Measurements from ENCODE around the gene AMFR.
"Not testable (repeated sequence)": the region's sequence is repeated elsewhere in the genome, so short reads cannot be mapped to it uniquely, and the experiment has no call there.

Gene AMFR

GRCh38 chr16:56396724-56397123 is 28.6 kb downstream of the AMFR start:
- not testable (repeated sequence) for DNase-seq; H3K27me3 Mint-ChIP-seq; H3K9me3 Mint-ChIP-seq; H3K27ac Mint-ChIP-seq; ATAC-seq (replicated peaks); H3K4me3 Mint-ChIP-seq
- Mint-ChIP-seq H3K4me1 (peaks cover 10 to 20% of the 10 kb centered on the region in 2 donors), H3K36me3 (peaks cover 47 to 65% of the 10 kb centered on the region in 2 donors)

- H3K9me3 Mint-ChIP-seq, result no peaks in the 10 kb centered on the region
- H3K27ac Mint-ChIP-seq, result no peak overlapping the region
- ATAC-seq (replicated peaks) (no peak), DNase-seq (no peak)
- H3K4me1 Mint-ChIP-seq, result peaks cover 5 to 8% of the 10 kb centered on the region in 2 donors
- peaks cover 50 to 59% of the 10 kb centered on the region in 2 donors for H3K36me3 Mint-ChIP-seq
- no peak overlapping the region for H3K4me3 Mint-ChIP-seq
- no peaks in the 10 kb centered on the region for H3K27me3 Mint-ChIP-seq
These were observed 35.8 kb downstream of the AMFR start for GRCh38 chr16:56389554-56389953.

GRCh38 chr16:56388209-56388608 is 37.1 kb downstream of the AMFR start:
- Mint-ChIP-seq H3K27me3 (no peaks in the 10 kb centered on the region), H3K27ac (no peak overlapping the region), H3K36me3 (peaks cover 56 to 62% of the 10 kb centered on the region in 2 donors), H3K4me3 (no peak overlapping the region), H3K4me1 (peaks cover 0 to 12% of the 10 kb centered on the region in 2 donors), H3K9me3 (peaks cover 4 to 5% of the 10 kb centered on the region in 2 donors)
- DNase-seq (no peak), ATAC-seq (replicated peaks) (no peak)

- DNase-seq, result no peak
- Mint-ChIP-seq H3K27me3 (no peaks in the 10 kb centered on the region), H3K36me3 (peaks cover 56 to 63% of the 10 kb centered on the region in 2 donors), H3K27ac (no peak overlapping the region), H3K9me3 (peaks cover 6 to 8% of the 10 kb centered on the region in 2 donors), H3K4me1 (peaks cover 0 to 6% of the 10 kb centered on the region in 2 donors), H3K4me3 (no peak overlapping the region)
- ATAC-seq (replicated peaks), result no peak
These were observed 37.9 kb downstream of the AMFR start for GRCh38 chr16:56387396-56387795.

- Mint-ChIP-seq H3K4me1 (peaks cover 0 to 9% of the 10 kb centered on the region in 2 donors), H3K36me3 (peaks cover 68 to 72% of the 10 kb centered on the region in 2 donors)
These were observed 41.1 kb downstream of the AMFR start for GRCh38 chr16:56384074-56384721.

GRCh38 chr16:56382901-56383355 is 42.4 kb downstream of the AMFR start:
- H3K36me3 Mint-ChIP-seq, result peaks cover 81% of the 10 kb centered on the region in 2 donors
- DNase-seq (no peak), ATAC-seq (replicated peaks) (no peak)
- no peak overlapping the region for H3K27ac Mint-ChIP-seq
- H3K4me1 Mint-ChIP-seq, result peaks cover 0 to 11% of the 10 kb centered on the region in 2 donors
- H3K27me3 Mint-ChIP-seq, result no peaks in the 10 kb centered on the region
- H3K4me3 Mint-ChIP-seq, result no peak overlapping the region
- H3K9me3 Mint-ChIP-seq, result peaks cover 18 to 19% of the 10 kb centered on the region in 2 donors

More at GRCh38 chr16:56384074-56384721, 41.1 kb downstream of the AMFR start:
- H3K27ac Mint-ChIP-seq, result no peak overlapping the region
- peaks cover 18% of the 10 kb centered on the region in 2 donors for H3K9me3 Mint-ChIP-seq
- ATAC-seq (replicated peaks), result no peak
- H3K4me3 Mint-ChIP-seq, result no peak overlapping the region
- DNase-seq, result no peak
- H3K27me3 Mint-ChIP-seq, result no peaks in the 10 kb centered on the region

GRCh38 chr16:56382459-56382858 is 42.9 kb downstream of the AMFR start:
- Mint-ChIP-seq H3K27me3 (no peaks in the 10 kb centered on the region), H3K27ac (no peak overlapping the region), H3K4me3 (no peak overlapping the region), H3K9me3 (peaks cover 18 to 19% of the 10 kb centered on the region in 2 donors), H3K4me1 (peaks cover 0 to 12% of the 10 kb centered on the region in 2 donors), H3K36me3 (peaks cover 79 to 81% of the 10 kb centered on the region in 2 donors)
- ATAC-seq (replicated peaks), result no peak
- DNase-seq, result no peak

GRCh38 chr16:56380778-56381485 is 44.4 kb downstream of the AMFR start:
- not testable (repeated sequence) for H3K27ac Mint-ChIP-seq; ATAC-seq (replicated peaks); H3K27me3 Mint-ChIP-seq; H3K4me3 Mint-ChIP-seq; DNase-seq
- H3K4me1 Mint-ChIP-seq, result peaks cover 0 to 17% of the 10 kb centered on the region in 2 donors
- H3K36me3 Mint-ChIP-seq, result peaks cover 76 to 82% of the 10 kb centered on the region in 2 donors
- H3K9me3 Mint-ChIP-seq, result peaks cover 18 to 19% of the 10 kb centered on the region in 2 donors

- peaks cover 0 to 12% of the 10 kb centered on the region in 2 donors for H3K4me1 Mint-ChIP-seq
- not testable (repeated sequence) for H3K27me3 Mint-ChIP-seq; H3K4me3 Mint-ChIP-seq; ATAC-seq (replicated peaks); DNase-seq; H3K27ac Mint-ChIP-seq
- peaks cover 18 to 19% of the 10 kb centered on the region in 2 donors for H3K9me3 Mint-ChIP-seq
- peaks cover 68 to 81% of the 10 kb centered on the region in 2 donors for H3K36me3 Mint-ChIP-seq
These were observed 46.3 kb downstream of the AMFR start for GRCh38 chr16:56379044-56379443.

GRCh38 chr16:56375792-56376191 is 49.6 kb downstream of the AMFR start:
- DNase-seq; H3K9me3 Mint-ChIP-seq; H3K27ac Mint-ChIP-seq; ATAC-seq (replicated peaks); H3K4me3 Mint-ChIP-seq; H3K27me3 Mint-ChIP-seq: not testable (repeated sequence)
- Mint-ChIP-seq H3K36me3 (peaks cover 53 to 65% of the 10 kb centered on the region in 2 donors), H3K4me1 (peaks cover 4 to 10% of the 10 kb centered on the region in 2 donors)

GRCh38 chr16:56373003-56373402 is 52.3 kb downstream of the AMFR start:
- Mint-ChIP-seq H3K9me3 (no peaks in the 10 kb centered on the region), H3K4me1 (peaks cover 4 to 6% of the 10 kb centered on the region in 2 donors), H3K27me3 (no peaks in the 10 kb centered on the region), H3K36me3 (peaks cover 30 to 53% of the 10 kb centered on the region in 2 donors), H3K27ac (no peak overlapping the region), H3K4me3 (no peak overlapping the region)
- no peak for ATAC-seq (replicated peaks)
- DNase-seq, result no peak

- Mint-ChIP-seq H3K4me3 (no peak overlapping the region), H3K9me3 (no peaks in the 10 kb centered on the region), H3K27me3 (no peaks in the 10 kb centered on the region), H3K36me3 (peaks cover 28 to 54% of the 10 kb centered on the region in 2 donors), H3K4me1 (peaks cover 1 to 4% of the 10 kb centered on the region in 2 donors), H3K27ac (no peak overlapping the region)
- ATAC-seq (replicated peaks) (no peak), DNase-seq (no peak)
These were observed 53.2 kb downstream of the AMFR start for GRCh38 chr16:56372013-56372634.

GRCh38 chr16:56371660-56371937 is 53.7 kb downstream of the AMFR start:
- DNase-seq (no peak), ATAC-seq (replicated peaks) (no peak)
- peaks cover 0 to 4% of the 10 kb centered on the region in 2 donors for H3K4me1 Mint-ChIP-seq
- H3K27me3 Mint-ChIP-seq, result no peaks in the 10 kb centered on the region
- H3K36me3 Mint-ChIP-seq, result peaks cover 31 to 56% of the 10 kb centered on the region in 2 donors
- H3K27ac Mint-ChIP-seq, result no peak overlapping the region
- no peaks in the 10 kb centered on the region for H3K9me3 Mint-ChIP-seq
- no peak overlapping the region for H3K4me3 Mint-ChIP-seq

- Mint-ChIP-seq H3K27ac (no peak overlapping the region), H3K9me3 (no peaks in the 10 kb centered on the region), H3K27me3 (no peaks in the 10 kb centered on the region), H3K4me3 (no peak overlapping the region), H3K36me3 (peaks cover 33 to 57% of the 10 kb centered on the region in 2 donors), H3K4me1 (peaks cover 0 to 4% of the 10 kb centered on the region in 2 donors)
- no peak for DNase-seq
- no peak for ATAC-seq (replicated peaks)
These were observed 54.3 kb downstream of the AMFR start for GRCh38 chr16:56370875-56371659.
